Kidney (tissue), 14 donors: ENCODE data around the gene TIAM2. TPM values are rescaled to one million over a fixed set of nuclear protein-coding genes. Genes with fewer than 3 reads are reported as not detected.

Experiments used
- DNase-seq, 5 donors: peaks; one replicate each; pipeline ENCODE4 v3.0.0-alpha.2; 2013 to 2020
- FAIRE-seq: peaks from 2 replicates; lab custom pipeline; 2012; peaks lifted over from hg19 to GRCh38; lab: Jason Lieb, UNC
- H3K27ac ChIP-seq, 2 donors: one replicate each; pipeline ENCODE4 v1.7.0; 2013; ENCODE audit warnings: low read depth in 2 of 2, low read length in 2 of 2, inconsistent platforms in 1 of 2
- H3K27me3 ChIP-seq: one replicate; pipeline ENCODE4 v1.7.1; 2013; ENCODE audit warnings: low read length, inconsistent platforms; ENCODE audit not compliant: control insufficient read depth, insufficient read depth
- H3K36me3 ChIP-seq, 3 donors: one replicate each; pipeline versions ENCODE4 v1.7.0 to v1.7.1; 2013; ENCODE audit warnings: low read length in 3 of 3, control low read depth in 1 of 3, inconsistent platforms in 1 of 3; ENCODE audit not compliant: insufficient read depth in 3 of 3, control insufficient read depth in 2 of 3
- H3K4me1 ChIP-seq, 3 donors: one replicate each; pipeline versions ENCODE4 v1.7.0 to v1.7.1; 2013; ENCODE audit warnings: low read length in 3 of 3, inconsistent platforms in 1 of 3, low read depth in 1 of 3; ENCODE audit not compliant: control insufficient read depth in 2 of 3, insufficient read depth in 2 of 3
- H3K4me3 ChIP-seq, 3 donors: one replicate each; pipeline versions ENCODE4 v1.7.0 to v1.8.1; 2013; ENCODE audit warnings: low read length in 3 of 3, control low read depth in 1 of 3, inconsistent platforms in 1 of 3
- H3K9ac ChIP-seq, 3 donors: one replicate each; pipeline versions ENCODE4 v1.7.0 to v1.7.1; 2013; ENCODE audit warnings: low read length in 3 of 3, control low read depth in 1 of 3, inconsistent platforms in 1 of 3
- H3K9me3 ChIP-seq, 3 donors: one replicate each; pipeline versions ENCODE4 v1.7.0 to v1.7.1; 2013; ENCODE audit warnings: low read length in 3 of 3, control low read depth in 1 of 3, inconsistent platforms in 1 of 3; ENCODE audit not compliant: control insufficient read depth in 2 of 3, insufficient read depth in 1 of 3
- intact Hi-C: fragments of 100-400 bp; cut with DNase I; formaldehyde crosslinking; loops from one replicate; pipeline ENCODE4 v1.11.1; 2022
- polyA plus RNA-seq: library from polyadenylated mRNA; stranded (reverse); fragments of 350-450 nt; fragmentation: Illumina TruSeq; extraction: RNeasy Lipid Tissue Mini Kit (QIAGEN cat#74804); gene quantifications from one replicate; pipeline ENCODE4 v1.2.3, GENCODE V29; 2014; ENCODE audit warnings: low read depth, low replicate concordance; ENCODE audit not compliant: insufficient read depth
- total RNA-seq: library from RNA; stranded (reverse); fragmentation: NEBNext Ultra II Directional; extraction: Animal tissue kit (Norgen Biotek cat#: 25700); gene quantifications from one replicate; pipeline ENCODE4 v1.2.1, GENCODE V29; 2021
- TF ChIP-seq, protein P1 (sequence below): IDR thresholded peaks from 3 replicates; pipeline ENCODE4 v1.5.1; 2012; ENCODE audit warnings: mild to moderate bottlenecking, moderate library complexity, borderline replicate concordance; ENCODE audit not compliant: insufficient read depth; ENCODE audit errors: extremely low read depth
- donor health status: control.
- donor health status: control.
- donor health status: control.
- donor health status: control.
- donor health status: control.
- donor health status: DM: yes; HTN: yes; CAD: no.
- donor health status: Normal renal cell carcinoma (clear cell type).

The TIAM2 gene
- total and polyA plus RNA-seq, 2 donors from 2014 or later = 6.8 to 7.6 TPM

DNA sequence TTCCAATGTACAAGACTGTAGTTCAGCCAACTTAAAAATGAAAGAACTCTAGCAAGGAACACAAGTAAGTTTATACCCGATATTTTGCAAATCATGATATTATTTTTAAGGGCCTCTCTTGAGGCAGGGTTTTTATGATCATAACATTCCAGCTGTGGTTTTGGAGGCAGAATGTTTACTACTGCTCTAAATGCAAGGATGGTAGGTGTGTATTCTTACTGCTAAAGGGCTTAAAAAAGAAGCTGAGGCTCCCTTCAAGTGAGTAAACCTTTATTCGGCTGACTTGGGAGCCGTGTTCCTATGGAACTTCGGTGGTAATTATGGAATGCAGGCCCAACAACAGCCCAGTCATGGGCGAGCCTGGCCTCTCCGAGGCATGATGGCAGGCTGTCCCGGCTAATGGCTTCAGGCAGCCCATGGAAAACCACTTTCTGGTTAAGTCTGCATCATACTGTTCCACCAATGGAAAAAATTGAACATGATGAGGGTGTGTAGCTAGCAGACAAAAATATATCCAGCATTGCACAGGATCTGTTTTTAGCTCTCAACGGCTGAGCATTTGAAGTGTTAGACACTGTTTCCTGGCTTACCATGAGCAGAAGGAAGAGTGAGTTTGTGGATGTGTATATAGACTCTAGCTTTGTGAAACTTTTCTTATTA lies 111.5 kb downstream of the TIAM2 start:
- Histone ChIP-seq H3K27me3 (no peaks in the 10 kb centered on the region), H3K9ac (no peak overlapping the region), H3K27ac (no peak overlapping the region), H3K4me3 (no peak overlapping the region), H3K36me3 (no peaks in the 10 kb centered on the region), H3K9me3 (no peaks in the 10 kb centered on the region), H3K4me1 (no peaks in the 10 kb centered on the region)
- FAIRE-seq (no peak), DNase-seq (no peak)
- TF ChIP-seq, protein P1, sequence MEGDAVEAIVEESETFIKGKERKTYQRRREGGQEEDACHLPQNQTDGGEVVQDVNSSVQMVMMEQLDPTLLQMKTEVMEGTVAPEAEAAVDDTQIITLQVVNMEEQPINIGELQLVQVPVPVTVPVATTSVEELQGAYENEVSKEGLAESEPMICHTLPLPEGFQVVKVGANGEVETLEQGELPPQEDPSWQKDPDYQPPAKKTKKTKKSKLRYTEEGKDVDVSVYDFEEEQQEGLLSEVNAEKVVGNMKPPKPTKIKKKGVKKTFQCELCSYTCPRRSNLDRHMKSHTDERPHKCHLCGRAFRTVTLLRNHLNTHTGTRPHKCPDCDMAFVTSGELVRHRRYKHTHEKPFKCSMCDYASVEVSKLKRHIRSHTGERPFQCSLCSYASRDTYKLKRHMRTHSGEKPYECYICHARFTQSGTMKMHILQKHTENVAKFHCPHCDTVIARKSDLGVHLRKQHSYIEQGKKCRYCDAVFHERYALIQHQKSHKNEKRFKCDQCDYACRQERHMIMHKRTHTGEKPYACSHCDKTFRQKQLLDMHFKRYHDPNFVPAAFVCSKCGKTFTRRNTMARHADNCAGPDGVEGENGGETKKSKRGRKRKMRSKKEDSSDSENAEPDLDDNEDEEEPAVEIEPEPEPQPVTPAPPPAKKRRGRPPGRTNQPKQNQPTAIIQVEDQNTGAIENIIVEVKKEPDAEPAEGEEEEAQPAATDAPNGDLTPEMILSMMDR = no peak
- intact Hi-C loops = no loop called here

DNA sequence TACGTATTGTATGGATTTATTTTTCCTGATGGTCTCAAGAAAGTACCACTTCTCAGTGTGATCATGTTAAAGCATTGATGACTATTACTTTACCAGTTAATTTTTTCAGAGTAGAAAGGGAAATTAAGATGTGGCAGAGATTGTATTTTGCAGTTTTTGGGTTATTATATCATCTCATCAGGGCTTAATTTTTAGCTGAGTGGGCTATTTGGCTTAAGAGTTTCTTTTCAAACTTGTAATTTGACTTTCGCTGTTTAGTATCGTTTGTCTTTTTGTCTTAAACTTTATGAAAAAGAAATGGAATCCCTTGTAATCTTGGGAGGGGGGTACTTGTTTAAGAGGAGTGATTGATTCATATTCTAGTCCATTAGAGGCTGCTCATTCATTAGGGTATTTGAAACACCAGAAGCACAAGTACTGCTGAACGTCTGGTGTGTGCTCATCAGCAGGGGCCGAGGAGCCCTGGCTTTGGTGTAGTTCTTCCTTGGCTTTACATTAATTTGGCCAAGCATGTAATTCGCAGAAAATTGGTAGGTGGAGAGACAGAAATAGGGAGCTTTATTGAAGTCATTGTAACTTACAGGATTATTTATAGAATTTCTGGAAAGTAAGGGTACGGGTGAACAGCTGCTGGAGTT lies 112.4 kb downstream of the TIAM2 start:
- Histone ChIP-seq H3K27ac (no peak overlapping the region), H3K27me3 (no peaks in the 10 kb centered on the region), H3K4me3 (no peak overlapping the region), H3K36me3 (no peaks in the 10 kb centered on the region), H3K4me1 (no peaks in the 10 kb centered on the region), H3K9me3 (no peaks in the 10 kb centered on the region), H3K9ac (no peak overlapping the region)
- FAIRE-seq (no peak), DNase-seq (no peak)
- intact Hi-C loops = no loop called here
- TF ChIP-seq, protein P1 = no peak

DNA sequence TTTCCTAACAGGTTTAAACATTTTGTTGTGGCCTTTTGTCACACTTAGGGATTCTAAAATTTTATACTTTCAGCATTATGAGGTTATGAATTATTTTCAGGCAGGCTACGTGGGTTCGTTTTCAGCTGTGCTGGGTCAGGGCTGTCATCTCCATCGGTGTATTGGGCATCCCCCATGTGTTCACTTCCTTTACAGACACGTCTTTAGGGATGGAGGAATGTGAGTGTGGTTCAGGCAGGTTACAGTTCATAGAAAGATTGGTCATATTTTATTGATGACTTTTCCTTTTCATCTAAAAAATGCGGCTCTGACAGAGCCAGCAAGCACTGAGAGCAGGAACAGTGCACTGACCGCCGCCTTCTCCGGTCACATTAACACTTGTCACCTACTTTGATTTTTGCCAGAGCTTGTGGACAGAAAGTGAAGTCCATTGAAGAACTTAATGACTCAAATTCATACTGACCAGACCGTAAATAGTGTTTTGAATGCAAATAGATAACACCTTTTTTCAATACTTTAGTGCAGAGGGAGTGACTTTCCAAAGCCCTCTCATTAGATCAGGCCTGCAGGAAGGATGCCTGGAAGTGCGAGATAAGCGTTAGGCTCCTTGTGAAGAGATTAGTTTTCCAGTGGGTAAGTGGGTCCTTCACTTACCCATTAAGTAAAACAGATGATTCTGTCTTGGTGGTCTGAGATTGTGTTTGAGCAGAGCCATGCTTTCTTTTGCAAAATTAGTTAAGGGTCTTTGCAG lies 113.1 kb downstream of the TIAM2 start:
- FAIRE-seq = no peak
- intact Hi-C loops = no loop called here
- H3K9ac ChIP-seq = no peak overlapping the region

More for the DNA sequence above, 113.1 kb downstream of the TIAM2 start:
- no peak overlapping the region for H3K4me3 ChIP-seq
- H3K27ac ChIP-seq = no peak overlapping the region
- no peaks in the 10 kb centered on the region for H3K36me3 ChIP-seq
- no peaks in the 10 kb centered on the region for H3K4me1 ChIP-seq
- no peaks in the 10 kb centered on the region for H3K9me3 ChIP-seq
- no peak for DNase-seq
- no peaks in the 10 kb centered on the region for H3K27me3 ChIP-seq
- TF ChIP-seq, protein P1 = no peak
